ENCODE measurements around the gene RDH5. TPM values are rescaled to one million over a fixed set of nuclear protein-coding genes. Genes with fewer than 3 reads are reported as not detected.

Gene RDH5
- total and polyA plus RNA-seq, 2 of the 13 experiments (the other 11 are each of a cell fraction or from before 2014, with no cell fraction given) = 2.6 to 5.7 TPM

GRCh38 chr12:55707841-55708694 is 12.1 kb upstream of the RDH5 start, which contains the start of gene ITGA7:
Gene ITGA7, minus strand, starts transcription at chr12:55707904. Its CDS starts 222 bp downstream, at chr12:55707682.
- DNase-seq (ENCODE audit: low spot score) (no peak), FAIRE-seq (no peak), ATAC-seq (peak; percentile 52)
- in situ Hi-C loops (cut with HindIII; ENCODE audit: extremely low pct_ligation_motif_present, low pct_unique_long_range_greater_than_20kb) = no loop called here
- intact Hi-C loops (cut with micrococcal nuclease; ENCODE audit: unreplicated experiment) = loop anchor here (2.0 kb wide), 1 partner anchor 13 kb away; the partner anchor contains the start of gene RDH5
- H3K79me2 ChIP-seq (ENCODE audit: insufficient read depth, low read length) = no peaks in the 10 kb centered on the region
- H3K9me3 ChIP-seq (ENCODE audit: low read length) = no peaks in the 10 kb centered on the region
- peak within 1 kb of the TSS; percentile 29 to 71 (median 51); a peak in 5 of 6 replicates for H3K4me3 ChIP-seq (replicated peaks in 1 of 3; ENCODE audit: insufficient read depth in 1 of 3, low read depth in 2 of 3, low read length in 3 of 3)
- ChIA-PET POLR2A (interaction anchor here (2.1 to 3.4 kb wide), 2 partner anchors 8 to 26 kb away, joined by 9 to 14 read pairs; partner anchors contain the start of gene BLOC1S1), CTCF (ENCODE audit: low intra/inter-chr PET ratio, low total read pairs) (no interaction called here)
- no peak within 1 kb of the TSS for H2AFZ ChIP-seq (ENCODE audit: low read length)
- 2% methylated on average over 21 of the region's 39 CpGs for WGBS (ENCODE audit: low lambda C conversion rate)
- BruUV-seq (replicated peaks) = no TSS peak
- no peak within 1 kb of the TSS for H3K27ac ChIP-seq (ENCODE audit: extremely low read length, insufficient read depth, low read length)
- no peaks in the 10 kb centered on the region; the same call in 1 of the 2 replicates for H4K20me1 ChIP-seq (ENCODE audit: insufficient read depth, low read length)
- H3K4me1 ChIP-seq (ENCODE audit: insufficient read depth, low read length) = peaks cover 48% of the 10 kb centered on the region
- no peaks in the 10 kb centered on the region for H3K36me3 ChIP-seq (replicated peaks in 1 of 2; ENCODE audit: control insufficient read depth in 1 of 2, insufficient read depth in 2 of 2, low read length in 2 of 2)
- TF ChIP-seq ARID4A (CRISPR knock-in tag; IDR thresholded peaks at IDR 0.05; ENCODE audit: borderline replicate concordance) (no peak), MXI1 (IDR thresholded peaks at IDR 0.05; ENCODE audit: borderline replicate concordance, low read depth, low read length) (no peak)
- no peak within 1 kb of the TSS for H3K9ac ChIP-seq (ENCODE audit: insufficient read depth, low read depth, low read length)
- H3K27me3 ChIP-seq (ENCODE audit: control insufficient read depth in 1 of 2, insufficient read depth in 2 of 2, low read length in 2 of 2) = peaks cover 1 to 68% of the 10 kb centered on the region in 2 experiments; a peak in 4 of 5 replicates
- peak within 1 kb of the TSS; percentile 75 for H3K4me2 ChIP-seq (ENCODE audit: low read depth, low read length)
